K562 (cell line): Measurements from ENCODE around the gene SPATA21. TPM values are rescaled to one million over a fixed set of nuclear protein-coding genes. Genes with fewer than 3 reads are reported as not detected.
A peak's percentile ranks its signal among the peaks of the same experiment; 100 is the strongest.

Experiments
- BCLAF1 ChIP-seq, 2 experiments: fragments of 450-650 bp in 1 of 2; IDR thresholded peaks; 2 replicates each; pipeline ENCODE4 v1.6.1; 2011 to 2017; ENCODE audit warnings: low read depth in 2 of 2, antibody characterized with exemption in 1 of 2, borderline replicate concordance in 1 of 2, low read length in 1 of 2, mild to moderate bottlenecking in 1 of 2, mixed read lengths in 1 of 2; ENCODE audit not compliant: control insufficient read depth in 1 of 2
- FOXM1 ChIP-seq, 2 experiments: fragments of 450-650 bp in 1 of 2; sonication (generic) in 1 of 2; formaldehyde crosslinking in 1 of 2; IDR thresholded peaks; 2 replicates each; pipeline versions ENCODE4 v1.6.1 to v1.9.0; 2017 to 2022; ENCODE audit warnings: low read depth in 2 of 2, mild to moderate bottlenecking in 2 of 2, missing genetic modification reagents in 1 of 2, moderate library complexity in 1 of 2
- GATAD2B ChIP-seq: fragments of 450-650 bp; IDR thresholded peaks from 2 replicates; pipeline ENCODE4 v1.6.1; 2017; ENCODE audit warnings: mild to moderate bottlenecking, borderline replicate concordance
- GTF2F1 ChIP-seq: IDR thresholded peaks from 2 replicates; pipeline ENCODE4 v1.6.1; 2011; ENCODE audit warnings: low read depth, low read length, improper control_type of control experiment
- HINFP ChIP-seq: fragments of 450-650 bp; conservative IDR thresholded peaks from 2 replicates; pipeline ENCODE4 v1.6.1; 2016; ENCODE audit warnings: missing genetic modification characterization, low read depth, mild to moderate bottlenecking, control low read depth, missing compliant biosample characterization
- ILK ChIP-seq: fragments of 450-650 bp; IDR thresholded peaks from 2 replicates; pipeline ENCODE4 v1.6.1; 2016; ENCODE audit warnings: missing genetic modification characterization, low read depth, mild to moderate bottlenecking, missing compliant biosample characterization, moderate library complexity, borderline replicate concordance
- JUNB ChIP-seq: fragments of 450-650 bp; formaldehyde crosslinking; conservative IDR thresholded peaks from 2 replicates; pipeline ENCODE4 v1.4.0; 2020; ENCODE audit warnings: mild to moderate bottlenecking
- KAT2B ChIP-seq: IDR thresholded peaks from one replicate; pipeline ENCODE4 v1.6.1; 2012; ENCODE audit warnings: low read depth, mild to moderate bottlenecking, control low read depth, inconsistent platforms, low read length, moderate library complexity
- KLF10 ChIP-seq: fragments of 250-450 bp; sonication (Bioruptor Pico); IDR thresholded peaks from 2 replicates; pipeline ENCODE4 v1.6.1; 2021; ENCODE audit warnings: matching md5 sums
- L3MBTL2 ChIP-seq: fragments of 450-650 bp; IDR thresholded peaks from 2 replicates; pipeline ENCODE4 v1.6.1; 2016; ENCODE audit warnings: mild to moderate bottlenecking, moderate library complexity
- MIER1 ChIP-seq: fragments of 450-650 bp; IDR thresholded peaks from 2 replicates; pipeline ENCODE4 v1.6.1; 2016; ENCODE audit warnings: antibody characterized with exemption, mild to moderate bottlenecking, low read depth
- NR3C1 ChIP-seq: sonication (generic); formaldehyde crosslinking; IDR thresholded peaks from 2 replicates; pipeline ENCODE4 v1.8.1; 2022; ENCODE audit warnings: missing genetic modification reagents
- POLR2B ChIP-seq: fragments of 450-650 bp; IDR thresholded peaks from 2 replicates; pipeline ENCODE4 v1.6.1; 2018; ENCODE audit warnings: low read depth; ENCODE audit not compliant: partially characterized antibody
- POLR2G ChIP-seq: fragments of 200-400 bp; formaldehyde crosslinking; IDR thresholded peaks from 2 replicates; pipeline ENCODE4 v1.6.1; 2017; ENCODE audit warnings: low read depth, mild to moderate bottlenecking, antibody characterized with exemption, low read length, moderate library complexity
- RBBP5 ChIP-seq: fragments of 200-600 bp; sonication (generic); IDR thresholded peaks from 2 replicates; pipeline ENCODE4 v1.6.1; 2012; ENCODE audit warnings: borderline replicate concordance, mild to moderate bottlenecking, low read length, control low read depth, inconsistent platforms; ENCODE audit not compliant: insufficient read depth, poor library complexity, severe bottlenecking
- ZKSCAN8 ChIP-seq: fragments of 200-800 bp; sonication (Bioruptor generic); IDR thresholded peaks from 2 replicates; pipeline ENCODE4 v1.6.1; 2016; ENCODE audit warnings: missing genetic modification characterization, missing compliant biosample characterization
- ZNF263 ChIP-seq: sonication (generic); formaldehyde crosslinking; IDR thresholded peaks from 2 replicates; pipeline ENCODE4 v1.8.0; 2022; ENCODE audit warnings: mild to moderate bottlenecking, missing genetic modification reagents, borderline replicate concordance
- ZNF764 ChIP-seq: fragments of 250-450 bp; sonication (Bioruptor Pico); IDR thresholded peaks from 2 replicates; pipeline ENCODE4 v1.4.0; 2020; ENCODE audit warnings: low read depth, mild to moderate bottlenecking, moderate library complexity
- ZNF77 ChIP-seq: fragments of 250-450 bp; sonication (Bioruptor Pico); IDR thresholded peaks from 2 replicates; pipeline ENCODE4 v1.5.0; 2020
- polyA plus RNA-seq, 8 experiments: library from polyadenylated mRNA; depleted of rRNA in 4 of 8; stranded (reverse) in 5 of 8; unstranded in 3 of 8; fragments of >200 nt; fragmentation: Nextera tagmentation in 2 of 8; fragmentation: Illumina TruSeq in 1 of 8; extraction: Ambion mirVana in 2 of 8; extraction: Trizol in 1 of 8; gene quantifications; 2 replicates each; pipeline versions ENCODE4 v1.2.1 to v1.2.3, GENCODE V29; 2011 to 2014; ENCODE audit warnings: inconsistent platforms in 1 of 8, missing spikeins in 1 of 8
- total RNA-seq, 7 experiments: library from RNA; depleted of rRNA in 6 of 7; stranded (reverse); fragments of >200 nt in 6 of 7; fragmentation: Illumina TruSeq in 2 of 7; extraction: Trizol in 2 of 7; gene quantifications; 2 replicates each; pipeline versions ENCODE4 v1.2.1 to v1.2.3, GENCODE V29; 2011 to 2021; ENCODE audit warnings: low replicate concordance in 1 of 7
- TF ChIP-seq, protein P1 (sequence below): fragments of 250-450 bp; sonication (Bioruptor Pico); IDR thresholded peaks from 2 replicates; pipeline ENCODE4 v1.4.0; 2020; ENCODE audit warnings: mild to moderate bottlenecking, moderate library complexity

Gene SPATA21
- total and polyA plus RNA-seq, 9 of the 15 experiments (the other 6 are each of a cell fraction or from before 2014, with no cell fraction given), result 0.10 to 0.36 (median 0.13) TPM; not detected in 3

GRCh38 chr1:16366722-16367257, 70.4 kb downstream of the SPATA21 start, which contains the start of gene SZRD1 (continued):
- no peak for TF ChIP-seq BCLAF1 (IDR thresholded peaks at IDR 0.05; ENCODE audit: borderline replicate concordance in 1 of 2, control insufficient read depth in 1 of 2, low read depth in 2 of 2, low read length in 1 of 2)
- TF ChIP-seq GATAD2B, result no peak; the same call in 1 of the 2 replicates
- no peak for TF ChIP-seq FOXM1 (IDR thresholded peaks at IDR 0.05; ENCODE audit: low read depth)
- TF ChIP-seq FOXM1 (CRISPR knock-in tag; IDR thresholded peaks at IDR 0.05; ENCODE audit: low read depth), result no peak
- TF ChIP-seq KAT2B, result no peak
- no peak for TF ChIP-seq ILK (tag)
- TF ChIP-seq L3MBTL2, result no peak
- TF ChIP-seq ZNF764 (CRISPR knock-in tag), result no peak
- TF ChIP-seq ZKSCAN8 (CRISPR knock-in tag), result no peak
- TF ChIP-seq GTF2F1, result peak; percentile 76; the same call in 1 of the 2 replicates
- TF ChIP-seq NR3C1 (CRISPR knock-in tag), result no peak
- TF ChIP-seq, protein P1, sequence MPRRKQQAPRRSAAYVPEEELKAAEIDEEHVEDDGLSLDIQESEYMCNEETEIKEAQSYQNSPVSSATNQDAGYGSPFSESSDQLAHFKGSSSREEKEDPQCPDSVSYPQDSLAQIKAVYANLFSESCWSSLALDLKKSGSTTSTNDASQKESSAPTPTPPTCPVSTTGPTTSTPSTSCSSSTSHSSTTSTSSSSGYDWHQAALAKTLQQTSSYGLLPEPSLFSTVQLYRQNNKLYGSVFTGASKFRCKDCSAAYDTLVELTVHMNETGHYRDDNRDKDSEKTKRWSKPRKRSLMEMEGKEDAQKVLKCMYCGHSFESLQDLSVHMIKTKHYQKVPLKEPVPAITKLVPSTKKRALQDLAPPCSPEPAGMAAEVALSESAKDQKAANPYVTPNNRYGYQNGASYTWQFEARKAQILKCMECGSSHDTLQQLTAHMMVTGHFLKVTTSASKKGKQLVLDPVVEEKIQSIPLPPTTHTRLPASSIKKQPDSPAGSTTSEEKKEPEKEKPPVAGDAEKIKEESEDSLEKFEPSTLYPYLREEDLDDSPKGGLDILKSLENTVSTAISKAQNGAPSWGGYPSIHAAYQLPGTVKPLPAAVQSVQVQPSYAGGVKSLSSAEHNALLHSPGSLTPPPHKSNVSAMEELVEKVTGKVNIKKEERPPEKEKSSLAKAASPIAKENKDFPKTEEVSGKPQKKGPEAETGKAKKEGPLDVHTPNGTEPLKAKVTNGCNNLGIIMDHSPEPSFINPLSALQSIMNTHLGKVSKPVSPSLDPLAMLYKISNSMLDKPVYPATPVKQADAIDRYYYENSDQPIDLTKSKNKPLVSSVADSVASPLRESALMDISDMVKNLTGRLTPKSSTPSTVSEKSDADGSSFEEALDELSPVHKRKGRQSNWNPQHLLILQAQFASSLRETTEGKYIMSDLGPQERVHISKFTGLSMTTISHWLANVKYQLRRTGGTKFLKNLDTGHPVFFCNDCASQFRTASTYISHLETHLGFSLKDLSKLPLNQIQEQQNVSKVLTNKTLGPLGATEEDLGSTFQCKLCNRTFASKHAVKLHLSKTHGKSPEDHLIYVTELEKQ (CRISPR knock-in tag), result no peak
- TF ChIP-seq MIER1, result no peak
- TF ChIP-seq POLR2B, result no peak
- 0 out of 2 replicates have a peak, but pooled peaks have one; percentile 8 for TF ChIP-seq HINFP (tag)
- TF ChIP-seq ZNF263, result no peak; the same call in 1 of the 2 replicates
- no peak for TF ChIP-seq KLF10 (CRISPR knock-in tag)
- TF ChIP-seq RBBP5, result no peak
- no peak for TF ChIP-seq ZNF77 (CRISPR knock-in tag)
- TF ChIP-seq POLR2G, result no peak
- TF ChIP-seq JUNB, result no peak
